ENCODE data around the gene PPIL3. TPM values are rescaled to one million over a fixed set of nuclear protein-coding genes. Genes with fewer than 3 reads are reported as not detected.
A peak's percentile ranks its signal among the peaks of the same experiment; 100 is the strongest.
"Not testable (repeated sequence)": the region's sequence is repeated elsewhere in the genome, so short reads cannot be mapped to it uniquely, and the experiment has no call there.

Gene PPIL3
- 68.3 and 78.8 TPM in 2 replicates for total RNA-seq (2014; rRNA removed; shearing (Covaris generic); ENCODE audit: low replicate concordance)

DNA sequence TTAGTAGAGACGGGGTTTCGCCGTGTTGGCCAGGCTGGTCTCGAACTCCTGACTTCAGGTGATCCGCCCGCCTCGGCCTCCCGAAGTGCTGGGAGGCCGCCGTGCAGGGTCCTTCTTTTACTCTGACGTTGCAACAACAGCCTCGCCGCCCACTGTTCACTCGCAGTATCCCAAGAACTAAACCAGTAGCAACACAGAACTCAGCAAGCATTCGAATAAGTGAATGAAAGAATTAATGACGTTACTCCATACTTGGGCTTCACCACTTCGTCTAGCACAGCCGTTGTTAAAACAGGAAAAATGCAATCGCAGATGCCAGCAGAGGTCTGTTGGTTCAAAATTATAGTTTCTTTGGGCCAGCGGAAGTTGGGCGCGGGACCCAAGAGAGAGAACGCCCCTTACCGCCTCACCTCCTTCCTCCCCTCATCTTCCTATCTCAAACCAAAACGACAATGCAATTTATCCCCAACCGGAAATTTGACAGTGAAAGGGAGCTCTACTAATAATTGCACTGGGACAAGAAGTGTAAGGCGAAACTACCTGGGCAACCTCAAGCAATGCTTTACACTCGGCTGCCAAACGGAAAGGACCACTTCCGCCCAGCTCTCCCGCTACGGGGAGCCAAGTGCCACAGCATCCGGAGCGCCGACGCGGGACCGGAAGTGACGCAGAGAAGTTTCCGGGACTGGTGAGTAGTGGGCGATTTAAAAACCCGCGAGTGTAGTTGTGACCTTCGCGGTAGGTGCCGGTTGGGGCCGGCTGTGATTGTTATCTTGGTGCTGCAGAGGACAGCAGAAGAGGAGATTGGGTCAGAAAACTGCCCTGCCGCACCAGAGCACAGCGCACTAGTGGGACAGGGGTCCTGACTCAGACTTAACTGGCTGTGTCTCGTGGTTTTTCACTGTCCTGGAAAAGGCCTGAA lies at the start of gene PPIL3, which contains the start of gene NIF3L1:
Gene PPIL3 (minus strand): TSS at position 374 of the 922 bp plus-strand sequence. CDS start 1,462 bp downstream, outside the sequence.
Gene NIF3L1 (plus strand): TSS at position 668 of the 922 bp plus-strand sequence. CDS start 2,573 bp downstream, outside the sequence.
- in situ Hi-C loops (cut with HindIII; ENCODE audit: low pct_unique_long_range_greater_than_20kb, low sequenced_read_pairs): no loop called here
- DNase-seq (ENCODE audit: low read depth): peak; percentile 98

GRCh38 chr2:200930947-200931626 lies 42.2 kb upstream of the PPIL3 start:
- no peak for DNase-seq (ENCODE audit: low read depth)
- in situ Hi-C loops (cut with HindIII; ENCODE audit: low pct_unique_long_range_greater_than_20kb, low sequenced_read_pairs): no loop called here

- in situ Hi-C loops (cut with HindIII; ENCODE audit: low pct_unique_long_range_greater_than_20kb, low sequenced_read_pairs): no loop called here
- DNase-seq (ENCODE audit: low read depth): peak; percentile 41
Observed at GRCh38 chr2:200929334-200930249, 40.7 kb upstream of the PPIL3 start.

GRCh38 chr2:200922439-200922838 lies 33.6 kb upstream of the PPIL3 start:
- no peak for DNase-seq (ENCODE audit: low read depth)
- in situ Hi-C loops (cut with HindIII; ENCODE audit: low pct_unique_long_range_greater_than_20kb, low sequenced_read_pairs): no loop called here

DNA sequence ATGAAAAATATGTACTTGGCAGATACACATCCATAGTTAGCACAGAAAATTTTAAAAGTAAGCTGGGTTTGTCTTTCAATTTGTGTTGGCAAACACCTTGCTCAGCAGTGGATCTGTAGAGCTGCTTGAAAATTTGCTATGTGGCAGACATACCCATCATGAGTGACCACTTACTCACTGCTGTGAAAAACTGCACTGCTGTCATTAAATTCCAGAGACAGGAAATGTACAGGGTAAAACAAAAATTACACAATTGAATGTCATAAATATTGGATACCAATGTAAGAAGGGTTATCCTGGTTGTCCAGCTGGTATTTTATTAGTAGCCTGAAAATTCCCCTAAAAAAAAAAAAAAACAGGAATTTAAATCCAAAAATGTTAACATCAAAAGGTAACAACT lies 24.8 kb upstream of the PPIL3 start:
- in situ Hi-C loops (cut with HindIII; ENCODE audit: low pct_unique_long_range_greater_than_20kb, low sequenced_read_pairs): no loop called here
- DNase-seq (ENCODE audit: low read depth): no peak

GRCh38 chr2:200909958-200910357 lies 21.1 kb upstream of the PPIL3 start:
- in situ Hi-C loops (cut with HindIII; ENCODE audit: low pct_unique_long_range_greater_than_20kb, low sequenced_read_pairs): no loop called here
- DNase-seq (ENCODE audit: low read depth): no peak

- peak; percentile 65 for DNase-seq (ENCODE audit: low read depth)
- in situ Hi-C loops (cut with HindIII; ENCODE audit: low pct_unique_long_range_greater_than_20kb, low sequenced_read_pairs): no loop called here
Observed at GRCh38 chr2:200905618-200906296, 16.9 kb upstream of the PPIL3 start.

- in situ Hi-C loops (cut with HindIII; ENCODE audit: low pct_unique_long_range_greater_than_20kb, low sequenced_read_pairs): no loop called here
- DNase-seq (ENCODE audit: low read depth): peak; percentile 85
Observed at GRCh38 chr2:200901459-200902072, 12.7 kb upstream of the PPIL3 start.

DNA sequence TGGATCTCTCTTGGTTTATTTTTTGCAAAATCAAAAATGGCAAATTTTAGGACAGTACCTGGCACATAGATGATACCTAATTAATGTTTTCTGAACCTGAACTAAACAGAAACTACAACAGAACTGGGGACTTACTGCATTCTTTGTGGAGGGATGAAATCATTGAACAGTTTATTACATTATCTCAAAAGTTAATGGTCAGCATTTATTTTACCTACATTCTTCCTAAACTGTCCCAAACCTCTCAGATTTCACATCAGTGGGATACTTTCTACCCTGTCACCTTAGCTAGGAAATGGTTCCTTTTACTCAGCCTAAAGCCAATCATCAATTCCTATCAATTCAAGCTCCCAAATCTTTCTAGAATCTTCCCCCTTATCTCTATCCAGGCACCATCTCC lies 10.6 kb upstream of the PPIL3 start:
- in situ Hi-C loops (cut with HindIII; ENCODE audit: low pct_unique_long_range_greater_than_20kb, low sequenced_read_pairs): no loop called here
- no peak for DNase-seq (ENCODE audit: low read depth)

- DNase-seq (ENCODE audit: low read depth); in situ Hi-C loops (cut with HindIII; ENCODE audit: low pct_unique_long_range_greater_than_20kb, low sequenced_read_pairs): not testable (repeated sequence)
Observed at GRCh38 chr2:200881715-200882249, 7.1 kb downstream of the PPIL3 start.

- DNase-seq (ENCODE audit: low read depth): no peak
- in situ Hi-C loops (cut with HindIII; ENCODE audit: low pct_unique_long_range_greater_than_20kb, low sequenced_read_pairs): no loop called here
Observed at GRCh38 chr2:200878289-200878880, 10.5 kb downstream of the PPIL3 start.

DNA sequence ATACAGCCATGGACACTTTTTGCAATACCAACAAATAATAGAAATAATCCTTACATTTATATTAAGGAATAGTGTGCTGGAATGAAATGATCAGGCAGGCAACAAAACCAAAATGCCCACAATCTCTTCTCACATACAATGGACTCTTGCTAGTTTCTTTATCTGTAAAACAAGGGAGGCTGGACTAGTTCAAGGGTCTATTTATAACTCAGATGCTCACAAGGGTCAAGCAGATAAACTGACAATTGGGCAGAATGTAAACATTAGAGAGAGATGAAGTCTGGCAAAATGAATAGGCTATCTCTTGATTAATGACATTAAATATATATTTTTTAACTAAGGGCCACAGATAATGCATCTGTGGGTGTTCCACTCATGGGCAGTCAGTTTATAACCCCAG lies 11.4 kb downstream of the PPIL3 start:
- no peak for DNase-seq (ENCODE audit: low read depth)
- in situ Hi-C loops (cut with HindIII; ENCODE audit: low pct_unique_long_range_greater_than_20kb, low sequenced_read_pairs): no loop called here

- in situ Hi-C loops (cut with HindIII; ENCODE audit: low pct_unique_long_range_greater_than_20kb, low sequenced_read_pairs): no loop called here
- no peak for DNase-seq (ENCODE audit: low read depth)
Observed at GRCh38 chr2:200873560-200873959, 15.3 kb downstream of the PPIL3 start.

DNA sequence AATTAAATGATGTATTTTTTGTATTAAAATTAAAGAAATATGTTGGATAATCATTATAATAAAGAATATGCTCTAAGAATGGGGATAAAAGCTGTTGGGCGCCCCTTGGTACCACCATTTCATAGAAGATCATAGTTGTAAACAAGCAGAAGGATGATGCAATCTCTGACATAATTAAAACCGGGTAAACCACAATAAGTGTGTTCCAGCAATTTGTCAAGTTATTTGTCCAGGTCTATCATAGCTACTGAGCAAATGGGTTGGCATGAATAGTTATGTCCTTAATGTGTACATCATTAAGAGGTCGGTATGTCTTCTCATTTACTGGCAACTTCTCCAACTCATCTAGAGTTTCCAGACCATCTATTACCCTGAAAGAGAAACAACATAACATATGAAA lies 17.7 kb downstream of the PPIL3 start:
- in situ Hi-C loops (cut with HindIII; ENCODE audit: low pct_unique_long_range_greater_than_20kb, low sequenced_read_pairs): no loop called here

DNA sequence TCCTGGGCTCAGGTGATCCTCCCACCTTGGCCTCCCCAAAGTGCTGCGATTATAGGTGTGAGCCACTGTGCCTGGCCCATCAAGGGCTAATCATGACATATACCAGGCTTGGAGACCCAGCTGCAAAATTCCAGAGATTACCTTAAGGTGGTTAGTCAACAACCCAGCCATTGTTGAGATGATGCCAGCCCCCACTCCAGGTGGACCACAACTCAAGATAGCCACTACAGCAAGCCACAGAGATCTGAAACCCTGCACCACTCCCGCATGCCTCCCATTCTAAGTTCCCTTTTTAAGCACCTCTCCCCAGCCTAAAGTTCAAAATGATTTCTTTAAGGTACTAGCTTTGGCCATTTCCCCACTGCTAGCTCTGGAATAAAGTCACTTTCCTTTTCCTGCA lies 19.9 kb downstream of the PPIL3 start:
- no peak for DNase-seq (ENCODE audit: low read depth)
- in situ Hi-C loops (cut with HindIII; ENCODE audit: low pct_unique_long_range_greater_than_20kb, low sequenced_read_pairs): no loop called here

More for the DNA sequence above, 17.7 kb downstream of the PPIL3 start:
- no peak for DNase-seq (ENCODE audit: low read depth)

- peak; percentile 93 for DNase-seq (ENCODE audit: low read depth)
- in situ Hi-C loops (cut with HindIII; ENCODE audit: low pct_unique_long_range_greater_than_20kb, low sequenced_read_pairs): no loop called here
Observed at GRCh38 chr2:200864176-200865034, 24.5 kb downstream of the PPIL3 start, which contains the start of gene CLK1. TSS of gene CLK1 (minus strand) at chr2:200864658. CDS start at chr2:200861862, 2,796 bp downstream.

All from Caki2 (cell line).